ENCODE data around the gene PLAC8L1.

GRCh38 chr5:146068977-146069779 lies 36.2 kb downstream of the PLAC8L1 start:
- TF ChIP-seq POLR2AphosphoS5 (IDR thresholded peaks at IDR 0.05; ENCODE audit: low read depth, low read length) (no peak), REST (IDR thresholded peaks at IDR 0.05; ENCODE audit: insufficient read depth in 1 of 2, low read depth in 2 of 2, low read length in 2 of 2) (no peak), FOXP2 (optimal IDR thresholded peaks at IDR 0.05; ENCODE audit: borderline replicate concordance, extremely low read depth, extremely low read length, insufficient read depth) (no peak), TAF1 (IDR thresholded peaks at IDR 0.05; ENCODE audit: borderline replicate concordance, insufficient read depth, low read length) (no peak)

Data from PFSK-1 (cell line).